ENCODE data around the gene ARL4D. TPM values are rescaled to one million over a fixed set of nuclear protein-coding genes. Genes with fewer than 3 reads are reported as not detected.
"Not testable (repeated sequence)": the region's sequence is repeated elsewhere in the genome, so short reads cannot be mapped to it uniquely, and the experiment has no call there.

ARL4D gene
- 18.0 TPM for total RNA-seq
- long read RNA-seq, transcript ARL4D-201 (2 exons, 1,612 nt) = major isoform, 108 of 110 reads
- long read RNA-seq, partial matches to known transcripts = 1 of 110 reads
- long read RNA-seq, other reads (novel, unspliced or antisense) = 1 of 110 reads

- DNase-seq (ENCODE audit: low spot score) = peak; percentile 94
Observed at GRCh38 chr17:43398724-43399595, at the start of gene ARL4D. TSS of gene ARL4D (plus strand) at chr17:43398993. CDS start at chr17:43399733, 740 bp downstream.

- DNase-seq (ENCODE audit: low spot score) = no peak
Observed at GRCh38 chr17:43349142-43349541, 49.7 kb upstream of the ARL4D start.

GRCh38 chr17:43350888-43351361 lies 47.9 kb upstream of the ARL4D start:
- no peak for DNase-seq (ENCODE audit: low spot score)

GRCh38 chr17:43351691-43352090 lies 47.1 kb upstream of the ARL4D start:
- DNase-seq (ENCODE audit: low spot score) = no peak

GRCh38 chr17:43352579-43353331 lies 46.0 kb upstream of the ARL4D start:
- DNase-seq (ENCODE audit: low spot score) = no peak

GRCh38 chr17:43353393-43353792 lies 45.4 kb upstream of the ARL4D start:
- DNase-seq (ENCODE audit: low spot score) = no peak

GRCh38 chr17:43354371-43354770 lies 44.4 kb upstream of the ARL4D start:
- DNase-seq (ENCODE audit: low spot score) = no peak

GRCh38 chr17:43356450-43356849 lies 42.3 kb upstream of the ARL4D start:
- DNase-seq (ENCODE audit: low spot score) = no peak

GRCh38 chr17:43356999-43357398 lies 41.8 kb upstream of the ARL4D start:
- no peak for DNase-seq (ENCODE audit: low spot score)

- DNase-seq (ENCODE audit: low spot score) = no peak
Observed at GRCh38 chr17:43359469-43360110, 39.2 kb upstream of the ARL4D start.

- DNase-seq (ENCODE audit: low spot score) = no peak
Observed at GRCh38 chr17:43360376-43360738, 38.4 kb upstream of the ARL4D start.

GRCh38 chr17:43360739-43361505 lies 37.9 kb upstream of the ARL4D start:
- peak; percentile 93 for DNase-seq (ENCODE audit: low spot score)

- DNase-seq (ENCODE audit: low spot score) = no peak
Observed at GRCh38 chr17:43363181-43363925, 35.4 kb upstream of the ARL4D start.

- no peak for DNase-seq (ENCODE audit: low spot score)
Observed at GRCh38 chr17:43363926-43364285, 34.9 kb upstream of the ARL4D start.

GRCh38 chr17:43365356-43365755 lies 33.4 kb upstream of the ARL4D start:
- no peak for DNase-seq (ENCODE audit: low spot score)

GRCh38 chr17:43365921-43366320 lies 32.9 kb upstream of the ARL4D start:
- not testable (repeated sequence) for DNase-seq (ENCODE audit: low spot score)

GRCh38 chr17:43366891-43367736 lies 31.7 kb upstream of the ARL4D start:
- DNase-seq (ENCODE audit: low spot score) = no peak

- no peak for DNase-seq (ENCODE audit: low spot score)
Observed at GRCh38 chr17:43367737-43368242, 31.0 kb upstream of the ARL4D start.
